Activated naive CD4-positive, alpha-beta T cell (primary cell): Measurements from ENCODE around the gene IRX1.

Experiments used
- DNase-seq, 4 experiments: peaks; one replicate each; lab custom pipeline; 2025; lab: John Stamatoyannopoulos, UW

Gene IRX1

GRCh38 chr5:3650868-3651267 is 55.2 kb downstream of the IRX1 start:
- no peak for DNase-seq
